CD4-positive, alpha-beta T cell (primary cell): ENCODE data around the gene ENO1. TPM values are rescaled to one million over a fixed set of nuclear protein-coding genes. Genes with fewer than 3 reads are reported as not detected.
"Not testable (repeated sequence)": the region's sequence is repeated elsewhere in the genome, so short reads cannot be mapped to it uniquely, and the experiment has no call there.

ENCODE experiments used
- ATAC-seq: fragments of 200-7000 bp; cut with Tn5 transposase; one replicate; pipeline ENCODE4 v1.10.0; 2022; ENCODE audit warnings: mild to moderate bottlenecking; ENCODE audit not compliant: poor library complexity
- CTCF ChIA-PET: fragments of 350-600 bp; sonication (Branson Sonifier 250); formaldehyde crosslinking; loops from one replicate; lab custom pipeline; 2021; ENCODE audit warnings: antibody characterized with exemption, inconsistent platforms; lab: Charles Lee
- POLR2A ChIA-PET: fragments of 350-600 bp; sonication (Branson Sonifier 250); formaldehyde crosslinking; loops from one replicate; lab custom pipeline; 2021; ENCODE audit warnings: antibody characterized with exemption, inconsistent platforms; lab: Charles Lee
- DNase-seq, 14 experiments: peaks; one replicate each; pipeline ENCODE4 v3.0.0-alpha.2; 2013 to 2020; ENCODE audit warnings: mixed read lengths in 2 of 14
- H3K27ac ChIP-seq, 2 donors: one replicate each; pipeline versions ENCODE4 v1.5.1 to v1.7.0; 2013; ENCODE audit warnings: low read length in 2 of 2, low read depth in 1 of 2, mild to moderate bottlenecking in 1 of 2
- H3K27me3 ChIP-seq, 2 experiments: 1 replicate in 1 of 2; 2 replicates in 1 of 2; pipeline versions ENCODE4 v1.6.1 to v1.7.0; 2013; ENCODE audit warnings: low read length in 2 of 2, control low read depth in 1 of 2, mild to moderate bottlenecking in 1 of 2, moderate library complexity in 1 of 2; ENCODE audit not compliant: insufficient read depth in 2 of 2, control insufficient read depth in 1 of 2
- H3K36me3 ChIP-seq: one replicate; pipeline ENCODE4 v1.6.1; 2013; ENCODE audit warnings: low read length, control low read depth; ENCODE audit not compliant: insufficient read depth
- H3K4me1 ChIP-seq: one replicate; pipeline ENCODE4 v1.6.1; 2013; ENCODE audit warnings: low read length, control low read depth; ENCODE audit not compliant: insufficient read depth
- H3K4me3 ChIP-seq: one replicate; pipeline ENCODE4 v1.5.1; 2013; ENCODE audit warnings: mild to moderate bottlenecking, low read length, moderate library complexity
- H3K9me3 ChIP-seq, 2 experiments: 1 replicate in 1 of 2; 2 replicates in 1 of 2; pipeline versions ENCODE4 v1.6.1 to v1.7.0; 2013; ENCODE audit warnings: low read length in 2 of 2, mild to moderate bottlenecking in 2 of 2, control low read depth in 1 of 2, moderate library complexity in 1 of 2; ENCODE audit not compliant: control insufficient read depth in 1 of 2, insufficient read depth in 1 of 2
- H3K27ac Mint-ChIP-seq: one replicate; pipeline ENCODE4 v1.8.0; 2020; ENCODE audit warnings: mixed read lengths
- H3K27me3 Mint-ChIP-seq: one replicate; pipeline ENCODE4 v1.8.0; 2021; ENCODE audit warnings: mixed read lengths
- H3K36me3 Mint-ChIP-seq: one replicate; pipeline ENCODE4 v1.8.0; 2021; ENCODE audit warnings: low read depth, mixed read lengths
- H3K4me1 Mint-ChIP-seq: one replicate; pipeline ENCODE4 v1.8.0; 2021; ENCODE audit warnings: low read depth, mixed read lengths
- H3K4me3 Mint-ChIP-seq: one replicate; pipeline ENCODE4 v1.8.0; 2020; ENCODE audit warnings: mild to moderate bottlenecking, mixed read lengths
- H3K9me3 Mint-ChIP-seq: one replicate; pipeline ENCODE4 v1.8.0; 2020; ENCODE audit warnings: mixed read lengths
- intact Hi-C, 2 experiments: fragments of 100-400 bp; cut with DNase I in 1 of 2; cut with micrococcal nuclease in 1 of 2; formaldehyde crosslinking; loops; one replicate each; pipeline versions ENCODE4 v1.15.1 to v1.9.0; 2023 to 2025; cut with DNase I, micrococcal nuclease
- total RNA-seq, 174 experiments: library from RNA in 2 of 174; stranded (reverse) in 2 of 174; gene quantifications; one replicate each; pipeline ENCODE4 v1.2.3 and lab custom pipeline; 2021 to 2026
- TF ChIP-seq, protein P1 (sequence below): fragments of 200-600 bp; IDR thresholded peaks from one replicate; pipeline ENCODE4 v1.8.0; 2022; ENCODE audit warnings: antibody characterized with exemption, mild to moderate bottlenecking

Gene ENO1
- total RNA-seq, 2 experiments from 2014 or later: 120 to 129 TPM

DNA sequence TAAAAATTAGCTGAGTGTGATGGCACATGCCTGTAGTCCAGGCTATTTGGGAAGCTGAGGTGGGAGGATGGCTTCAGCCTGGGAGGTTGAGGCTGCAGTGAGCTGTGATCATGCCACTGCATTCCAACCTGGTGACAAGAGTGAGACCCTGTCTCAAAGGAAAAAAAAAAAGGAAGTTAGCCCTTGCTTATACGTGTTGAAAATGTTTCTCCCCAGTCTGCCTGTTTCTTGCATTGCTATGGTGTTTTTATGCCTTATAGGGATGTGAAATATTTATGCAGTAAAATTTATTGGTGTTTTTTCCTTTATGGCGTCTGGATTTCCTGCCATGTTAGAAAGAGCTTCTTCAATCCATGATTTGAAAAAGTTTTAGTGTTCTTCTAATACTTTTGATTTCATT is 57.4 kb downstream of the ENO1 start:
- H3K9me3 Mint-ChIP-seq: no peaks in the 10 kb centered on the region
- no peak overlapping the region for H3K27ac Mint-ChIP-seq
- TF ChIP-seq, protein P1, sequence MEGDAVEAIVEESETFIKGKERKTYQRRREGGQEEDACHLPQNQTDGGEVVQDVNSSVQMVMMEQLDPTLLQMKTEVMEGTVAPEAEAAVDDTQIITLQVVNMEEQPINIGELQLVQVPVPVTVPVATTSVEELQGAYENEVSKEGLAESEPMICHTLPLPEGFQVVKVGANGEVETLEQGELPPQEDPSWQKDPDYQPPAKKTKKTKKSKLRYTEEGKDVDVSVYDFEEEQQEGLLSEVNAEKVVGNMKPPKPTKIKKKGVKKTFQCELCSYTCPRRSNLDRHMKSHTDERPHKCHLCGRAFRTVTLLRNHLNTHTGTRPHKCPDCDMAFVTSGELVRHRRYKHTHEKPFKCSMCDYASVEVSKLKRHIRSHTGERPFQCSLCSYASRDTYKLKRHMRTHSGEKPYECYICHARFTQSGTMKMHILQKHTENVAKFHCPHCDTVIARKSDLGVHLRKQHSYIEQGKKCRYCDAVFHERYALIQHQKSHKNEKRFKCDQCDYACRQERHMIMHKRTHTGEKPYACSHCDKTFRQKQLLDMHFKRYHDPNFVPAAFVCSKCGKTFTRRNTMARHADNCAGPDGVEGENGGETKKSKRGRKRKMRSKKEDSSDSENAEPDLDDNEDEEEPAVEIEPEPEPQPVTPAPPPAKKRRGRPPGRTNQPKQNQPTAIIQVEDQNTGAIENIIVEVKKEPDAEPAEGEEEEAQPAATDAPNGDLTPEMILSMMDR: no peak

DNA sequence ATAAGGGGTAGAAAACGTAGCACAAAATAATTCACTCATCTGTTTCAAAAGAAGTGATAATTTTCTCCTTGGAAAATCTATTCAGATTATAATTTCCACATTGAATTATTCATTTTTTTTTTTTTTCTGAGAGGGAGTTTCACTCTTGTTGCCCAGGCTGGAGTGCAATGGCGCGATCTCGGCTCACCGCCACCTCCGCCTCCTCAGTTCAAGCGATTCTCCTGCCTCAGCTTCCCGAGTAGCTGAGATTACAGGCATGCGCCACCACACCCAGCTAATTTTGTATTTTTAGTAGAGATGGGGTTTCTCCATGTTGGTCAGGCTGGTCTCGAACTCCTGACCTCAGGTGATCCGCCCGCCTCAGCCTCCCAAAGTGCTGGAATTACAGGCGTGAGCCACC is 59.7 kb downstream of the ENO1 start:
- peaks cover 20% of the 10 kb centered on the region for H3K4me1 ChIP-seq
- H3K27me3 ChIP-seq, H3K27ac ChIP-seq, H3K36me3 ChIP-seq, DNase-seq, H3K9me3 ChIP-seq, H3K9me3 Mint-ChIP-seq, ATAC-seq, CTCF ChIA-PET, POLR2A ChIA-PET: not testable (repeated sequence)
- Mint-ChIP-seq H3K4me3 (peak overlapping the region; percentile 92), H3K27ac (peak overlapping the region; percentile 86), H3K27me3 (peaks cover 11% of the 10 kb centered on the region), H3K4me1 (peaks cover 40% of the 10 kb centered on the region), H3K36me3 (peaks cover 13% of the 10 kb centered on the region)
- H3K4me3 ChIP-seq: peak overlapping the region; percentile 96
- intact Hi-C loops: loop anchor here (5.0 to 10.0 kb wide), 5 partner anchors 59 to 1034 kb away; partner anchors contain the start of genes ENO1 (in 1 of the 2), H6PD (in 1 of the 2) and PER3 (in 1 of the 2)

More for the DNA sequence above, 57.4 kb downstream of the ENO1 start:
- Mint-ChIP-seq H3K4me3 (no peak overlapping the region), H3K36me3 (peaks cover 13% of the 10 kb centered on the region), H3K27me3 (peaks cover 11% of the 10 kb centered on the region), H3K4me1 (peaks cover 17% of the 10 kb centered on the region)
- ChIA-PET POLR2A (interaction anchor here (0.6 kb wide), 1 partner anchor 18 kb away, joined by 3 read pairs; no protein-coding TSS in a partner anchor), CTCF (interaction anchor here (0.9 to 2.3 kb wide), 3 partner anchors 9 to 44 kb away, joined by 3 to 10 read pairs (median 4); no protein-coding TSS in a partner anchor)
- no peak for DNase-seq
- H3K27me3 ChIP-seq: peaks cover 0 to 4% of the 10 kb centered on the region in 2 experiments
- ATAC-seq: no peak
- H3K4me3 ChIP-seq: no peak overlapping the region
- no peaks in the 10 kb centered on the region for H3K9me3 ChIP-seq
- no peaks in the 10 kb centered on the region for H3K36me3 ChIP-seq
- no peak overlapping the region for H3K27ac ChIP-seq
- intact Hi-C loops: no loop called here
- peaks cover 9% of the 10 kb centered on the region for H3K4me1 ChIP-seq

DNA sequence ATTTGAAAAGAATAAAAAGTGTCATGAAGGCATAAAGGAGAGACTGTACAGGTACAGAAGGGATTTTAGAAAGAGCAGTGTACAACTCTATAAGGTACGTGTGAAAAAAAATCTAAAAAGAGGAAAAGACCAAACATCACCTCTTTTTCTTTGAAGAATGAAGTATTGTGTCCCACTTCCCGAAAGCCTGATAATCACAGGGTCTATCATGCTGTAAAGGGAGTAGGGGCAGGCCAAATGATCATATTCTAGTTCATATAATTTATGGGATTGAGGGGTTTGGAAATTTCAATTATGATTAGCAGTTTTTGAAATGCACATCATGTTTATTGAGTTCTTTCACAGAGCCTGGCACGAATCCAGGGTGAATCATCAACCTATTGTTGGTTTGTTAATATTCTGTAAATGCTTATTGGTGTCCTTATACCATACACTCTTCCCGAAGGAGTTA is 60.1 kb downstream of the ENO1 start:
- Mint-ChIP-seq H3K4me1 (peaks cover 40% of the 10 kb centered on the region), H3K27me3 (peaks cover 11% of the 10 kb centered on the region), H3K27ac (peak overlapping the region; percentile 86), H3K36me3 (peaks cover 13% of the 10 kb centered on the region), H3K9me3 (no peaks in the 10 kb centered on the region), H3K4me3 (peak overlapping the region; percentile 92)
- Histone ChIP-seq H3K36me3 (no peaks in the 10 kb centered on the region), H3K27me3 (peaks cover 0 to 4% of the 10 kb centered on the region in 2 experiments), H3K27ac (peak overlapping the region; percentile 51 to 60), H3K9me3 (no peaks in the 10 kb centered on the region), H3K4me1 (peaks cover 20% of the 10 kb centered on the region), H3K4me3 (peak overlapping the region; percentile 96)
- ATAC-seq (no peak), DNase-seq (peak in 6 of 14 experiments; percentile 7 to 69 (median 33))
- POLR2A ChIA-PET: no interaction called here
- CTCF ChIA-PET: interaction anchor here (1.2 kb wide), 1 partner anchor 257 kb away, joined by 3 read pairs; no protein-coding TSS in a partner anchor
- intact Hi-C loops: loop anchor here (5.0 to 10.0 kb wide), 5 partner anchors 59 to 1034 kb away; partner anchors contain the start of genes ENO1 (in 1 of the 2), H6PD (in 1 of the 2) and PER3 (in 1 of the 2)
- TF ChIP-seq, protein P1: no peak
